Measurements from ENCODE around the gene ABCB6.

DNA sequence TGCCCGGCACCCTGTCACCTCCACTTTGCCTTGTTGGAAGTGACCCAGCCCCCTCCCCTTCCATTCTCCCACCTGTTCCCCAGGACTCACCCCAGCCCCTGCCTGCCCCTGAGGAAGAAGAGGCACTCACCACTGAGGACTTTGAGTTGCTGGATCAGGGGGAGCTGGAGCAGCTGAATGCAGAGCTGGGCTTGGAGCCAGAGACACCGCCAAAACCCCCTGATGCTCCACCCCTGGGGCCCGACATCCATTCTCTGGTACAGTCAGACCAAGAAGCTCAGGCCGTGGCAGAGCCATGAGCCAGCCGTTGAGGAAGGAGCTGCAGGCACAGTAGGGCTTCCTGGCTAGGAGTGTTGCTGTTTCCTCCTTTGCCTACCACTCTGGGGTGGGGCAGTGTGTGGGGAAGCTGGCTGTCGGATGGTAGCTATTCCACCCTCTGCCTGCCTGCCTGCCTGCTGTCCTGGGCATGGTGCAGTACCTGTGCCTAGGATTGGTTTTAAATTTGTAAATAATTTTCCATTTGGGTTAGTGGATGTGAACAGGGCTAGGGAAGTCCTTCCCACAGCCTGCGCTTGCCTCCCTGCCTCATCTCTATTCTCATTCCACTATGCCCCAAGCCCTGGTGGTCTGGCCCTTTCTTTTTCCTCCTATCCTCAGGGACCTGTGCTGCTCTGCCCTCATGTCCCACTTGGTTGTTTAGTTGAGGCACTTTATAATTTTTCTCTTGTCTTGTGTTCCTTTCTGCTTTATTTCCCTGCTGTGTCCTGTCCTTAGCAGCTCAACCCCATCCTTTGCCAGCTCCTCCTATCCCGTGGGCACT lies 36.2 kb downstream of the ABCB6 start:
- TF ChIP-seq, protein P1, sequence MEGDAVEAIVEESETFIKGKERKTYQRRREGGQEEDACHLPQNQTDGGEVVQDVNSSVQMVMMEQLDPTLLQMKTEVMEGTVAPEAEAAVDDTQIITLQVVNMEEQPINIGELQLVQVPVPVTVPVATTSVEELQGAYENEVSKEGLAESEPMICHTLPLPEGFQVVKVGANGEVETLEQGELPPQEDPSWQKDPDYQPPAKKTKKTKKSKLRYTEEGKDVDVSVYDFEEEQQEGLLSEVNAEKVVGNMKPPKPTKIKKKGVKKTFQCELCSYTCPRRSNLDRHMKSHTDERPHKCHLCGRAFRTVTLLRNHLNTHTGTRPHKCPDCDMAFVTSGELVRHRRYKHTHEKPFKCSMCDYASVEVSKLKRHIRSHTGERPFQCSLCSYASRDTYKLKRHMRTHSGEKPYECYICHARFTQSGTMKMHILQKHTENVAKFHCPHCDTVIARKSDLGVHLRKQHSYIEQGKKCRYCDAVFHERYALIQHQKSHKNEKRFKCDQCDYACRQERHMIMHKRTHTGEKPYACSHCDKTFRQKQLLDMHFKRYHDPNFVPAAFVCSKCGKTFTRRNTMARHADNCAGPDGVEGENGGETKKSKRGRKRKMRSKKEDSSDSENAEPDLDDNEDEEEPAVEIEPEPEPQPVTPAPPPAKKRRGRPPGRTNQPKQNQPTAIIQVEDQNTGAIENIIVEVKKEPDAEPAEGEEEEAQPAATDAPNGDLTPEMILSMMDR (IDR thresholded peaks at IDR 0.05; ENCODE audit: borderline replicate concordance, extremely low read depth, low read length, poor library complexity, severe bottlenecking), result no peak
- no peak for TF ChIP-seq EZH2 (IDR thresholded peaks at IDR 0.05; ENCODE audit: borderline replicate concordance, low read depth, low read length, severe bottlenecking)

All from DND-41 (cell line).